Measurements from ENCODE around the gene UBE2E3.

DNA sequence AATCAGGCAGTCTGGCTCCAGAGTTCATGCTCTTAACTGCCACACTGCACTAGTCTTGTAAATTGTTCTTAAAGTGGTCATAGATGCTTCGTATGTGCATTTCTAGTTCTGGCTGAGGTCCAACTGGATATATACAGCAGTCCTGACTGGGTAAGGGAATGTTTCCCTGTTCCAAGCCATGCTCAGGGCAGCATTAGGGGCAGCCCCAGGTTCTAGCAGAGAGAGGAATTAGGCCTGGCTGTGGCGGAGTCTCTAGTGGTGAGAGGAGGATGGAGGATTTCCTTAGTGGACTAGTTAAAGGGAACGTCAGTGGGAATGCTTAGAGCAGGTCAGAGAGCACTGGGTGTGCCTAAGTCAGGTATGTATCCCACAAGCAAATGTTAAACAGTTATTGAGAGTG, 28.0 kb downstream of the UBE2E3 start:
- TF ChIP-seq POLR2A (IDR thresholded peaks at IDR 0.05) (no peak), POLR2AphosphoS5 (IDR thresholded peaks at IDR 0.05) (no peak)
- TF ChIP-seq, protein P1, sequence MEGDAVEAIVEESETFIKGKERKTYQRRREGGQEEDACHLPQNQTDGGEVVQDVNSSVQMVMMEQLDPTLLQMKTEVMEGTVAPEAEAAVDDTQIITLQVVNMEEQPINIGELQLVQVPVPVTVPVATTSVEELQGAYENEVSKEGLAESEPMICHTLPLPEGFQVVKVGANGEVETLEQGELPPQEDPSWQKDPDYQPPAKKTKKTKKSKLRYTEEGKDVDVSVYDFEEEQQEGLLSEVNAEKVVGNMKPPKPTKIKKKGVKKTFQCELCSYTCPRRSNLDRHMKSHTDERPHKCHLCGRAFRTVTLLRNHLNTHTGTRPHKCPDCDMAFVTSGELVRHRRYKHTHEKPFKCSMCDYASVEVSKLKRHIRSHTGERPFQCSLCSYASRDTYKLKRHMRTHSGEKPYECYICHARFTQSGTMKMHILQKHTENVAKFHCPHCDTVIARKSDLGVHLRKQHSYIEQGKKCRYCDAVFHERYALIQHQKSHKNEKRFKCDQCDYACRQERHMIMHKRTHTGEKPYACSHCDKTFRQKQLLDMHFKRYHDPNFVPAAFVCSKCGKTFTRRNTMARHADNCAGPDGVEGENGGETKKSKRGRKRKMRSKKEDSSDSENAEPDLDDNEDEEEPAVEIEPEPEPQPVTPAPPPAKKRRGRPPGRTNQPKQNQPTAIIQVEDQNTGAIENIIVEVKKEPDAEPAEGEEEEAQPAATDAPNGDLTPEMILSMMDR (IDR thresholded peaks at IDR 0.05 in 8 of 11, conservative IDR thresholded peaks at IDR 0.05 in 3 of 11) = no peak

Data from spleen (tissue), 7 donors.